NCI-H2107 (cell line): ENCODE results near the gene CBX1.
"Not testable (repeated sequence)": the region's sequence is repeated elsewhere in the genome, so short reads cannot be mapped to it uniquely, and the experiment has no call there.

Source experiments
- DNase-seq: peaks from one replicate; lab custom pipeline; 2025; lab: John Stamatoyannopoulos, UW

CBX1 gene

GRCh38 chr17:48051706-48052486, 49.4 kb downstream of the CBX1 start:
- DNase-seq: no peak

DNA sequence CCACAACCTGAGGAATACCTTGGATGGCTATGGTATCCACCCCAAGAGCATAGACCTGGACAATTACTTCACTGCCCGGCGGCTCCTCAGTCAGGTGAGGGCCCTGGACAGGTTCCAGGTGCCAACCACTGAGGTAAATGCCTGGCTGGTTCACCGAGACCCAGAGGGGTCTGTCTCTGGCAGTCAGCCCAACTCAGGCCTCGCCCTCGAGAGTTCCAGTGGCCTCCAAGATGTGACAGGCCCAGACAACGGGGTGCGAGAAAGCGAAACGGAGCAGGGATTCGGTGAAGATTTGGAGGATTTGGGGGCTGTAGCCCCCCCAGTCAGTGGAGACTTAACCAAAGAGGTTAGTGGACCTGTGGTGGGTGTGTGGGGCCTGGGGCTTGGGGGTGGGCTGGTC, 50.0 kb downstream of the CBX1 start:
- DNase-seq: no peak

GRCh38 chr17:48048384-48049126, 52.7 kb downstream of the CBX1 start:
- no peak for DNase-seq

DNA sequence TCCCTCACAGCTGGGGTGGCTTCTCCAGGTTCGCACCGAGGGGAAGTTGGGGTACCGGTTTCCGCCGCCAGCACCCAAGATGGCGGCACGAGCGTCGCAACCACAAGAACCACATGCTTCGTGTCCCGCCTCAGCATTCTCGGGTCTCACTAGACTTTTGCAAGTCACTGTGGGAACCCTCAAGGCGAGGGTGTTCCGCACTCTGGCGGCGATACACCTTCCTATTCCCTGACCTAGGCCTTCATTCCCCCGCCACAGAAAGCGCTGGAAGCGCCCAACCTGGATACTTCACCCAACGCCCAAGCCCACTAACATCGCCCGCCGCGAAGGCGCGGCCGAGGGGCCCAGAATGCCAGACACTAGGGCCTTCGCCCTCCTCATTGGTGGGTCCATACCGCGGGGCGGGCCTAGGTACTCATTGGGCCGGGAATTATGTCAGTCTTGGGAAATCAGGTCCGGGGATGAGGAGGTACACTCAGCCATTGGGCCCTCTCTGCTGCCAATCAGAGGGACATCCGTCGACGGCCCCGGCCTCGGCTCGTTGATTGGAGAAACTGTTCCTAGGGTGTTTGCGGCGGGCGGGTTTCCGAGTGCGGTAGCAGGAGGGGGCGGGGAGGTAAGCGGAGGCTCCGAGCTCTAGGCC, 53.4 kb downstream of the CBX1 start, which contains the start of gene NFE2L1:
Gene NFE2L1 (plus strand): TSS at position 619 of the 643 bp plus-strand sequence. CDS start 2,760 bp downstream, outside the sequence.
- peak; percentile 95 for DNase-seq

DNA sequence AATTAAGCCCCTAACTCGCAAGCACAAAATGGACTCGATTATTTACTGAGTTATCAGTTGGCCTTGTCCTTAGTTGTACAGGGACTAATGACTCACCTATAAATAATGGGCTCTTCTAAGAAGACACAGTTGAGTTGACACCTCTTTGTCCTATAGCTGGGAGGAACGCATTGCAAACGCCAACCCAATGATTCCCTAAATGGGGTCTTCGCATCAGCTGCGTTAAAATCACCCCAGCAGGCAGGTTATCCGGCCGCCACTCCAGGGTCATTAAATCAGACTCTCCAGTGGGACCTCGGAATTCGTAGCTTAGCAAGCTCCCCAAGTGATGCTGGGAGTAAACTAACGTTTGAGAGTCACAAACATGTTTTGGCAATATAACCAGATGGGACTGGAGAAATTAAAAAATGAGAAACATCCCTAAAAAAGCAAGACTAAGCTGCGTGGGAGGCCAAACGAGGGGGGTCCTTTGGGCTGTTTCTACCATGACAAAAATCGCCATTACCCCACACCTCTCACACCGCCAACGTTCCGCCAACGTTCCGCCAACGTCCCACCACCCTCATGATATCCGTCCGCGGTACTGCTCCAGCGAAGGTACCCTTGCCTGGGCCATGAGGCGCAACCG, 54.1 kb downstream of the CBX1 start:
- DNase-seq: no peak

DNA sequence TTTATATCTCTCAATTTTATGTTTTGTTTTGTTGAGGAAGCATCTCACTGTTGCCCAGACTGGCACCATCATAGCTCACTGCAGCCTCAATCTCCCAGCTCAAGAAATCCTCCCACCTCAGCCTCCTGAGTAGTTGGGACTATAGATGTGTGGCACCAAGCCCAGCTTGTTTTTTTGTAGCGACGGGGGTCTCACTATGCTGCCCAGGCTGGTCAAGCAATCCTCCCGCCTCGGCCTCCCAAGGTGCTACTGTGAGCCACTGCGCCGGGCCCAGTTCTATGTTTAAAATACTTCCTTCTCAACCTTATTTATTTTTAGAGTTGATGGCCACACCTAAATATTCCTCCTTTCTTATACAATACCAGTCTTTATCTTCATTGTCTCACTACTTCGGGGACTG, 55.0 kb downstream of the CBX1 start:
- no peak for DNase-seq

- no peak for DNase-seq
Measured at GRCh38 chr17:48045316-48046001, 55.8 kb downstream of the CBX1 start.

DNA sequence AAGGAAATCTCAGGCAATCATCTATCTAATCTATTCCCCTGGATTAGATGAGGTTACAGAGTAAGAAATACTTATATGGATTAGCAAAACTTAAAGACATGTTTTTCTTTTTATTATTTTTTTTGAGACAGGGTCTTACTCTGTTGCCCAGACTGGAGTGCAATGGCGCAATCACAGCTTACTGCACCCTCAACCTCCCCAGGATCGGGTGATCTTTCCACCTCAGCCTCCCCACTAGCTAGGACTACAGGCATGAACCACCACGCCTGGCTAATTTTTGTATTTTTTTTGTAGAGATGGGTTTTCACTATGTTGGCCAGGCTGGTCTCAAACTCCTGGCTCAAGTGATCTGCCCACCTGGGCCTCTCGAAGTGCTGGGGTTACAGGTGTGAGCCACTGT, 56.4 kb downstream of the CBX1 start:
- no peak for DNase-seq

DNA sequence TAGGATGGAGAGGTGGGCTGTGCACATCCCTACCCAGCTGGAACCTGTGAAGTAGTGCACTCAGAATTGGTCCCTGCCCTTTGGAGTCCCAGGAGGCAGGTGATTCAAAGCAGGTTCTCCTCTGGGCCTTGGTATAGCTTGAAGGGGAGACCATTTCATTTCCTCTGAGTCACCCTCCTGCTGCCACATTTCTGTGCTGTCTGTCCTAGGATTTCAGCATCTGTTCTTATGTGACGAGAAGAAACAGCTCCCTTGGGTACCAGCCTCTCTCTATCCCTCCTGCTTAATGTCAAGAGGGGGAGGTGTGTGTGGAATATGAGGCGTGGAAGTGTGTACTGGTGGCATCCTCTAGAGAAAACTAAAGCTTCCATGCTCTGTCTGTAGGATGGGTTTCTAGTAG, 58.1 kb downstream of the CBX1 start:
- DNase-seq: no peak

- DNase-seq: no peak
Measured at GRCh38 chr17:48038687-48039086, 62.6 kb downstream of the CBX1 start.

DNA sequence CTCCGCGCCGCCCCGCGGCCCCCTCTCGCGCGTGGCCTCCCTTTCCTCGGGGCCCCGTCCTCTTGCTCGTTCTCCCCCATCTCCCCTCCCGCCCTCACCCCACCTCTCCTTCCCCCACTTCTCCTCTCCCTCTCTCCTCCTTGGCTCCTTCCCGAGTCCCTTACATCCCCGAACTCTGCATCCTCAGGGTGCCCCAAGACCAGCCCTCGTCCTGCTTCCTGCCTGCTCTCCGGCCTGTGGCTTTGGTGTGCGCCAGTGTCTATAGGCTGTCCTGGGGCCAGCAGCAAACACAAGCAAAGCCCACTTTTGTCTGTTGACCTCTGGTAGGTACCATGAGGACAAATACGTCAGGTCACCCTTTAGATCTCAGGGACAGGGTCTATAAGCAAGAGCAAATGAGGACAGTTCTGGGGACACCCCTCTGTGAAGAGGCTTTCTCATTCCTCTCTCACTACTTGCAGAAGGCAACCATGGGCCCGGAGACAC, 63.4 kb downstream of the CBX1 start:
- DNase-seq: no peak

DNA sequence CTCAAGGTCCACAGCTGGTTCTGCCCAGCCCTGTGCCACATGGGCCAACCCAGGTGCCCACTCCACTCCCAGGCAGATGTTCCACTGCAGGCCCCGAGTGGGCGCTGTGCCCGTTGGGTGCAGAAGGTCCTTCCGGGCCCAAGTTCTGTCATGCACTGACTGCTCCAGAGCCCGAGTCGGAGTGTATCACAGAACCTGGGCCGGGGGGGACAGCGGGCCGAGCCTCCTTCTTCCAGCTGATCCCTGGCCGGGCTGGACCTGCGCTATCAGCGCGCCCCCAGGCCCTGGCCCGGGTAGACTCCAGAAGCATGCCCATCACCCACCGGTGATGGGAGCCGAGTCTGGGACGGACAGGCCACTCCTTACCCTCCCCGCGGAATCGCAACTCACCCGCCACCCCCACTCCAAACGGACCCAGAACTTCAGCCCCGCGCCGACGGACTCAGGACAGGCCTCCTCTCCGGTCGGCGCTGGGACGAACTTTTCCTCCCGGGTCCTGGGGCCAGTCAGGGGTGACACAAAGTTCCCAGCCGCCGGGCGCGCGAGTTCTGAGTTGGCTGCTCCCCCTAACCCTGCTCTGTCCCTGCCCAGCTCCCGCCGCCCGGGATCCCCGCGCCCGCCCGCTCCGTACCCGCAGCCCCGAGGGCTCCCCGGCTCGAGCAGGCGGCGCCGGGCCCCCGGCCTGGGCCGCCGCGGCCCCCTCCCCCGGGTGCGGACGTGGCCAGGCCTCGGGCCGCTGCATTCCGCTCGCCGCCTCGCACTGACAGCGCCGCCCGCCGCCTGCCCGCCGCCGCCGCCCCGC, 64.0 kb downstream of the CBX1 start, which contains the start of gene COPZ2:
Gene COPZ2 (minus strand): TSS at position 762 of the 802 bp plus-strand sequence. CDS start 20 bp downstream, at position 742.
- DNase-seq: no peak

DNA sequence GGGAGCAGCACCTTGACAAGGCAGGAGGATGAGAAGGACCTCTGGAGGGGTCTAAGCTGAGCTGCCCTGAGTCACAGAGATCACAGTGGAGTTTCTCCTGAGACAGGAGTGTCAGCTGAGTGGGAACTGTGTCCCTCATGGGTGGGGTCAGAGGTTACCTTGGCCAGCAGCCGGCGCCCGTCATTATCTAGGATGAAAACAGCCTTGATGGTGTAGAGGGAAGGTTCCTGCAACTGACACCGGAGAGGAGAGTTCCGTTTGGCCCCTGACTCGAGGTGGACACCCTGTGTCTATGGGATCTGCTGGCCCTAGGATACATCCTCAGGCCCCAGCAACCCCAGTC, 64.6 kb downstream of the CBX1 start:
- DNase-seq: no peak

DNA sequence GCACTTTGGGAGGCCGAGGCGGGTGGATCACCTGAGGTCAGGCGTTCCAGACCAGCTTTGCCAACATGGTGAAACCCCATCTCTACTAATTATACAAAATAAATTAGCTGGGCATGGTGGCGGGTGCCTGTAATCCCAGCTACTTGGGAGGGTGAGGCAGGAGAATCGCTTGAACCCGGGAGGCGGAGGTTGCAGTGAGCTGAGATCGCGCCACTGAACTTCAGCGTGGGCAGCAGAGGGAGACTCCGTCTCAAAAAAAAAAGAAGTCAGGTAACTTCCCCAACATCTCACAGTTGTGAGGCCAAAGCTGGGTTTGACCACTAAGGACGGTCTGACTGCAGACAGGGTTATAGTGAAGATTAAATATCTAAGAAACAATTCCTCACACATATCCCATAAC, 66.5 kb downstream of the CBX1 start:
- not testable (repeated sequence) for DNase-seq

DNA sequence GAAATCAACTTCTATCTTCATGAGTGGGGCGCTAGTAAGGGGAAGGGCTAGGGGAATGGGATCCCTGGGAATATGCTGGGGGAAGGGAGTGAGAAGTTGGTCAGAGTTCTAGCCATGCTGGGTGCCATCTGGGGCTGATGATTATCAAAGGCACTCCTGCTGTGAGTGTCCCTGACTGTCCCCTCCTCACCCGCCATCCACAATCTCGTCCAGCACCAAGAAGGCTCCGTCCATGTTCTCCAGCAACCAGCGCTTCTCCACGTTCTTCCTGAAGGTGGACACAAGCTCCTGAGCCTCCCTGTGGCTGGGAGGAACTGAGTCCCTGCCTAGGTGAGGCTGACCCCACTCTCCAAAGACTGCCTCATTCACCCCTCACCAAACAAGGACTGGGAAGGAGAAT, 69.3 kb downstream of the CBX1 start:
- no peak for DNase-seq

- no peak for DNase-seq
Measured at GRCh38 chr17:48030531-48030930, 70.7 kb downstream of the CBX1 start.

DNA sequence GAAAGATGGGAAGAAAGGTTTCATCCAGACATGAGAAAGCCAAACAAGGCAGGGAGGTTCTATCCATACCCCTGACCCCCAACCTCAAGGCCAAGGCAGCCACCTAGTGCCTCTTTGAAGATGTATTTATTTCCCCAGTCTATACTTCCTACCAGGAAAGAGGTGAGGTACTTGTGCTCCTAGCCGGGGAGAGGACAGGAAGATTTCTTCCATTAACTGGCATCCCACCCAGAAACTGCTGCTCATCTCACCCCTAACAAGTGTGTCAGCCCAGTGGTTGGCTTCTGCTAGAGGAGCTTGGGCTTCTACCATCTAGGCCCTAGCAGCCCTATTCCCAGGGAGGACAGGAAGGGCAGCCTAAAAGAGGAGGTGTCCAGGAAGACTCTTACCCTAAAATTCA, 72.5 kb downstream of the CBX1 start:
- DNase-seq: no peak

- no peak for DNase-seq
Measured at GRCh38 chr17:48027322-48027981, 73.8 kb downstream of the CBX1 start.

- DNase-seq: peak; percentile 68
Measured at GRCh38 chr17:48026502-48027321, 74.6 kb downstream of the CBX1 start.
